ENCODE measurements around the gene RNF183.
"Not testable (repeated sequence)": the region's sequence is repeated elsewhere in the genome, so short reads cannot be mapped to it uniquely, and the experiment has no call there.

The RNF183 gene

DNA sequence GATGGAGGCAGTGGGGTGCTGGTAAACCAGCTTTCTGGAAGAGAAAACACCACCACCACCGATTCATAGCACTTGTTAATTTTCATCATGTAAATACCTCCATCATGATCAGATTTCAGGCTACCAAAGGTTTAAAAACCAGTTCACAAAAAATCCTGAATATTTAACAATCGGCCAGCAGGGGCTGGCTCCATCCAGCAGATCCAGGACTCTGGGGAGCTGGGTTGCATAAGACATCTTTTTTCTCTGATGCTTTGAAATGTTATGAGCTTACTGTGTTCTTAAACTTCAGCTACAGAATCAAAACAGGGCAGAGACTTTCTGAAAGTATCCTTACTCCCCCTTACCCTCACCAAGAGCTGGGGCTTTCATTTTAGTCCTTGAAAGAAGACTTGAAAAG is 14.6 kb upstream of the RNF183 start:
- DNase-seq: no peak

DNA sequence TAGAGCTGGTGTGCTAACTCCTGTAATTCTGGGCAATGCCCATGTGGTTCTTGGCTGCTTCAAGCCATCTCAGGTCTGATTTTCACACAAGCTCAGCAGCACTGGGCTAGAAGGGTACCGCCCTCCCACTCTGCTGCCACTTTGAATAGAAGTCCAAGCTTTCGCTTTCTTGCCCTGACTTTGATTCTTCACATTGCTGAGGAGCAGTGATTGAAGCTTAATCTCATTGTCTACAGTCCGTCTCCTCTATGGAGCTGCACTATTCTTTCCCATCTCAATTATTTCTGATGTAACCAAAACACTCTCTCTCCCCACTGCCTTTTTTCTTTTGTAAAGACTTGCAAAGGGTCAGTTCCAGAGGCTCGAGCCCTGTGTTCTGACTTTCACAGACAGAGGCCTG is 12.9 kb upstream of the RNF183 start:
- no peak for DNase-seq

DNA sequence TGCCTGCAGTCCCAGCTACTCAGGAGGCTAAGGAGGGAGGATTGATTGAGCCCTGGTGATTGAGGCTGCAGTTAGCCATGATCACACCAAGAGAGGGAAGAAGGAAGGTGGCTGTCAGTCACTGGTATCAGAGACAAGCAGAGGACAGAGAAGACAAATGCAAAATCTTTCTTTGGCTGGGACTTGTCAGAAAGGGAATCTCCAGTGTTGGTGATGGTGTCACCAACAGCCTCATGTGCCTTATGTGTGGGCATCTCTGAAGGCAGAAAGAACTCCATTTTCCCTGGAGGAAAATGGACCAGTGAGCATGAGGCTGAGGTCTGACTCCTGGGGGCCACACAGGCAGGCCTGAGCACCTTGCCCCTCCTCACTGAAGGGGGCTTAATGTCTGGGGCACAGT is 12.1 kb upstream of the RNF183 start:
- no peak for DNase-seq

DNA sequence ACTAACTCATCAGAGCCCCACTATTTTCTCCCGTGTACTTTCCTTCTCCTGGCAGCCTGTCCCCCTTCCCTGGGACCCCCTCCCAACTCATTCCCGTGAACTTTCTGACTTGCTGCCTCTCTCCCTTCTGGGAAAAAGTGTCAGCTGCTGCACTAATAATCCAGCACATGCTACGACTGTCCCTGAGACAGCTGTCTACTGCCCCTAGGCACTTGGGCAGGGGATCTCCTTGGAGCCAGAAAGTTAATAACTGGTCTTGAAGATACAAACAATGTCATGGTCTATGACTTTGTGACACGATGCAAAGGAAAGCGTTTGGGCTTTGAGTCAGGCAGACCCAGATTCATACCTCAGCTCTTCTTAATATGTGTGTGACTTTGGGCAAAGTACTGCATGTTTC is 10.1 kb upstream of the RNF183 start:
- no peak for DNase-seq

DNA sequence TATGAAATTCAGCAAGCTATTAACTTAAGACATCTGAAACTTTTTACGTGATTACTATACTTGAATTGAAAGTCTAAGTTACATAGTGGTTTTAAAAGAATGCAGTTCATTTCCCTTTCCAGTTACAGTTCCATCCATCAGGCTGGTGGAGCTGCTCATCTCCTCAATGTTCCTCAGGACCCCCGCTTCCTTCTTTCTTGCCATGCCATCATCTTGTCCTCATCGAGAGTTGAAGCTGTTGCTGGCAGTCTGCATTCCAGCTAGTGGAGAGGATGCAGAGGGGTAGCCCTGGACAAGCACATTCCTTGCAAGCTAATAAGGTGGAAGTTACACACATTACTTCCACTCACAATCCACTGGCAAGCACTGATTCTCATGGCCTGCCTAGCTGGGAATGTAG is 8.8 kb upstream of the RNF183 start:
- peak in 6 of 58 donors; percentile 0 to 40 (median 2) for DNase-seq

DNA sequence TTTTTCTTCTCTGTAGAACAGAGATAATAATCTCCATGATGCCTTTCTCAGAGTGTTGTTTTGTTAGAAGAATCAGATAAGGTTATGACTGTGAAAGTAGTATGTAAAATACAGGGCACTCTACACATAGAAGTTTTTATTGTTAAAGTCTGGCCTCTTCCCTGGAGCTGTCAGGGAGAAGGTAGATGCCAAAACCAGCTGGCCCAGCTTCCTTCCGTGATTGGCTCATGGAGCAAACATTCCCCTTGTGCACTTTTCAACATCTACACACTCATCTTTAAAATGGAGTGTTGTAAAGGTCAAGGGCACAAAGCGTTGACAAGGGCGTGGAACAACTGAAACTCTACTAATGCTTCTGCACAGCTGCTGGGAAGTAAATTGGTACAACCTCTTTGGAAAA is 7.4 kb upstream of the RNF183 start:
- DNase-seq: no peak

DNA sequence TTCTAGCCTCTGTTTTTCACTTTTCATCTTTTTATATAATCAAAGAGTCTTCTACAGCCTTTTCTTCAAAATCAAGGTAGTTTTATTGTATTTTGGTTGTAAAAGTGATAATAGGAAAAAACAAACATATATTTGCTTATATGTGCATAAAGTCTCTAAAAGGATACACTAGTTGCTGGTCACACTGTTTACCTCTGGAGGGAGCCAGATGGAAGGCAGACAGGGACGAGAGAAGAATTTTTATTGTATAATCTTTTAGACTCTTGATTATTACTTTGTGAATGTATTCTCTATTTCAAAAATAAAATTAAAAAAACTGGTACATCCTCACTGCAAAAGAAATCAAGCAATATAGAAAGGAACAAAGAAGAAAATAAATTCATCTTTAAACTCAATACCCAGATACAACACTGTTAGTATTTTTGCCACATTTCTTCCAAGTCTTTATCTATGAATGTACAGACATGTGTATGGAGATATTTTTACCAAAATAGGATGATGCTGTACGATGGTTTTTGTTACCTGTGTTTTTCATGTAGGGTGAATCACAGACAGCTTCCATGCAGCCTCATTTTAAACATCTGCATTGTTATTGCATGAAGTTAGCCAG is 6.1 kb upstream of the RNF183 start:
- DNase-seq: peak in 15 of 58 donors; percentile 0 to 29 (median 13)

DNA sequence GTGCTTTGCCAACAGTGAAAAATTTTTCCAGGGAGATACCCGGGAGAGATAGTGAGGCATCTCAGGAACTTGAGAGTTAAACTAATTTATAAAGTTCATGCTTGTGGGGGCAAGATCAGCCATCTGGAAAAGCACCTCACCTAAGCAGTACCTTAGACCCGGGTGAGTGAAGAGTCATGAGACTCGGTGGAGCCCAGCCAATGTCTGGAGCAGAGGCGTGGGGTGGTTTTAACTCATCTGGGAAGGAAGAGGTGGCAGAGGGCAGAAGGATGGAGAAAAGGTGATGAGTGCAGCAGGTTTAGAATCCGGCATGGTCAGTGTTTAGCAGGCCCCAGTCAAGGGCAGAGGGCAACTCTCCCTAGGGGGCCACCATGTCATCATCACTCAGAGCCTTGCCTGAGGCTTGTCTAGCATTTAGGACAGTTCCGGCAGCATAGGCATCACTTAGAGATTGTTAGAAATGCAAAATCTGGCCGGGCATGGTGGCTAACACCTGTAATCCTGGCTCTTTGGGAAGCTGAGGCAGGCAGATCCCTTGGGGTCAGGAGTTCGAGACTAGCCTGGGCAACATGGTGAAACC is 4.3 kb upstream of the RNF183 start:
- DNase-seq: no peak

DNA sequence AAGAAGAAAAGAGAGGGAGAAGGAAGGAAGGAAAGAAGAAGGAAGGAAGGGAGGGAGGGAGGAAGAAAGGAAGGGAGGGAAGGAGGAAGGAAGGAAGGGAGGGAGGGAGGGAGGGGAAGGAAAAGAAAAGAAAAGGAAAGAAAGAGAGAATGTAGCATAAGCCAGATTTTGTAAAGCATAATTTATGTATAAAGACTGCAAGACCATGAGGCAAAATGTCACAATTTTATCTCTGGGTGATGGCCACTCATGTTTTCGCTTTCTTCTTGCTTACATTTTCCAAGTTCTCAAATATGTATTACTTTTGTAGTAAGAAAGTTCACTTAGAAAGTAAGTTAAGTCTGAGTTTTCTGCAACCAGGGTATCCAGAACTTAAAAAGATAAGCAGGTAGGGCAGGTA is 3.4 kb upstream of the RNF183 start:
- DNase-seq: no peak

DNA sequence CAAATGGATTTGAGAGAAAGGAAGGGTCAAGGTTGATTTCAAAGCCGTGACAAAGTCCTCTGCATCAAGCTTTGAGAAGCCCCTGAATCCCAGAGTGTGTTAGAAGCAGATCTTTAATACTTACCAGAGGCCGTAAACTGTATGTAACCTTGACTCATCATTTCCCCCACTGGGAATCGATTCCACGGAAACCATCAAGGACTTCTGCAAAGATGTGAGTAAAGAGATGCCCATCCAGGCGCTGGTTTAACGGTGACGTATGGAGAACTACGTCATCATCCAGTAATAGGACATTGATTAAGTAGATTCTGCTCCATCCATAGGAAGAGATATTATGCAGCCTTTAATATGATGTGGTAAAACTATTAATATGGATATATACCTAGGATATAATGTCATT is 1.6 kb downstream of the RNF183 start:
- DNase-seq: no peak

DNA sequence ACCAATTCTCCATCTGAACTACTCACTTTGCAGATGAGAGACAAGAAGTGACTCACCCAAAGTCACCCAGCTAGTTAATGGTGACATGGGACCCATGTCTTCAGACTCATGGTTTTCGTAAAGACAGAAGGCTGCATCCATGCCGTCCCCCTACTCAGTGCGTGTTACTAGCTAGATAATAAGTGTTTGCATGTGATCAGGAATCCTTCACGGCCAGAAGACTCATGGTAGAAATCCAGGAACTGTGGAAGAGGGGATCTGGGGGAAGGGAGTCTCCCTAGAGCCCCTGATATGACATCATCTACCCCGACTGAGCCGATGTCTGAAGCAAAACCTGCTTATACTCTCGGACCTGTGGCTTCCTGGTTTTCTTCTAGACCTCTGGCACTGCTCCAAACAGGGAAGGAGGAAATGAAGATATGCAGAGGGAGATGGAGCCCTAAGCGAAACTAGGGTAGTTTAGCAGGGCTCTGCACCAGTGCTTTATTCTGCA is 3.3 kb downstream of the RNF183 start:
- DNase-seq: peak in 2 of 58 donors; percentile 1 to 2

DNA sequence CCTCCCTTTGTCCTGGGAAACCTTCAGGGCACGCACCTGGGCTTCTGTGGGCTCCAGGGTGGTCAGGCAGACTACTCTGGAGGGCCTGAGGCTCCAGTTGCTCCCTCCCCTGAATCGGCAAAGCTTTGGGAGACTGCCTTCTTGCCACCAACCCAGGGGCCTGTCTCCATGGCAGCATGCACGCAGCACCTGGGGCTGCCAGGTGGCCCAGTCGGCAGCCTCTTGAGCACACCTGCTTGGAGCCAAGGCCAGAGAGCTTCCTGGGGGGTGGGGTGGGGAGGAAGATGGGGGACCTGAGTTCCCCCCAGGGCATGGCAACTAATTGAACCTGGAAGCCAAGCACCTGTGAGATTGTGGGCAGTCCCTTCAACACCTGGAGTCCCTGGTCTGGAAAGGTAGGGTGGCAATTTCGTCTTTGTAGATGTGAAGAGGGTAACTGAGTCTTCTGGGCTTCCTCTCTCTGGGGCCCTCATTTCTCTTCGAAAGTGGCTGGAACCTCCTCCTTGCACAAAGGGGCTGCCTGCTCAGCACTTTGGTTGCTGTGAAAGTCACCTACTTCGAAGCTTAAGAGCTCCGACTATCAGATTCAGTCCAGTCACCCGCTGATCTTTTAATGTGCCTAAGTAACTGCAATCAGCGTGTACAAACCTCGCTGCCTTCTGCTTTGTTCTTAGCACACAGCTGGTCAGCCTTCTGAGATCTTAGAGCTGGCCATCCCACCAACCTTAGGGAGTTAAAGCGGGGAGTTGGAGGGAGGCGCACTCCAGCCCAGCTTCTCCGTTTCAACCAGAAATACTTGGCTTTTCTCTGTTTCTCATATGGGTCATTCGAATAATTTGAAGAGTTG is 4.0 kb downstream of the RNF183 start:
- no peak for DNase-seq

DNA sequence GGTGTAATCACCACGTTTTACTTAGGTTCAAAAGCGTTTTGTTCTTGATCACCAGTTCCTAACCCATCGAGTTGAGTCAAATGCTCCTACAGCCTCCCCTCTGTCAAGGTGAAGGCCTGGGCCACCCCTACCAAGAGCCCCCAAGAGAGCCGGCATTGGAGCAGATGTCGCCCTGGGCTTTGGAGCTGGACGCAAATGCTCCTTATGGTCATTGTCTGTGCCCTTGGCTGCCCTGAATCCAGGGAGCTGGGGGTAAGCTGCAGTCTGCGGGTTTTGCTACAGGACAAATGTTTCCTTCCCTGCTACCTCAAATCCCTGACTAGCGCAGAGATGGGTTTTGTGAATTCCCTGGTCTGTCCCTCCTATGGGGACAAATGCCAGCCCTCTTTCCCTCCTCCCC is 4.9 kb downstream of the RNF183 start:
- DNase-seq: no peak

DNA sequence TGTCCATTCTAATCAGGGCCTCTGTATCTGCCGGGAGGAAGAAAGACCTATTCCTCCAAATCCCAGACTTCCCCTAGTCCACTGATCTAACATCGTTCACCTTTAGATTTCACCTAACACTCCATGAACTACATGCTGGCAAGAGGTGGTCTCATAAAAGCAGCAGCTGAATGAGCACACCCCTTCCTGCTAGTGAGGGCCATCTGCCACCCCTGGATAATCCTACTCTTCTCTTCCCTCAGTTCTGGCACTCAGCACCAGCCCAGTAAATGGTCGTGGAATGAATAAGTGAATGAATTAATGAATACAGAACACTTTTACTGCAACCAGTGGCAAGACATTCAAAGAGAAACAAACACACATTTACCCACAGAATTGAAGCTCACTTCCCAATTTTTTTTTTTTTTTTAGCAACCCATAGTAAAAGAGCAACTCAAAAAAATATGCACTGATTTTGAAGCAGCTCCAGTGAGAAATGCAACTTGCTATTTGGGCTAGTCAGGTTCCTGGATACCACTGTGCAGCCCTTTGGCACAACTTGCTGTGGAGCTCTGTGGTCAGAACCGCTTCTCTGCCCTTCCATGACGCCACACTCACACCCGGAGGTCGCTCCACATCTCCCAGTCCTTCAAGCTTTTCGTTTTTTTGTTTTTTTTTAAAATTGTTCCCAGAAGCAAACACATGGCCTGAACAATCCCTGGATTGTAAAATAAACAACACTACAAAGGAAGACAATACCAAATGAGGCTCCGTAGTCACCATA is 6.2 kb downstream of the RNF183 start:
- no peak for DNase-seq

DNA sequence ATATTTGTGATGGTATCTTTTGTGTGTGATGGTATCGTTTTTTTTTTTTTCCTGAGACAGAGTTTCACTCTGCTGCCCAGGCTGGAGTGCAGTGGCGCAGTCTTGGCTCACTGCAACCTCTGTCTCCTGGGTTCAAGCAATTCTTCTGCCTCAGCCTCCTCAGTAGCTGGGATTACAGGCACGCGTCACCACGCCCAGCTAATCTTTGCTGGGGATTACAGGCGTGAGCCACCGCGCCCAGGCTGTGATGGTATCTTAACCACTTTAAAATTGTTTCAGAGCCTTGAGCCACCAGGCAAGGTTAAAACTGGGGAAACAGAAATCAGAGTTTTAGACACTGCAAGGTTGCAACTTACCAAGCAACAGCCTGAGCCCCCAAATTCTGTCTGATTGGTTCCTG is 6.9 kb downstream of the RNF183 start:
- DNase-seq: not testable (repeated sequence)

DNA sequence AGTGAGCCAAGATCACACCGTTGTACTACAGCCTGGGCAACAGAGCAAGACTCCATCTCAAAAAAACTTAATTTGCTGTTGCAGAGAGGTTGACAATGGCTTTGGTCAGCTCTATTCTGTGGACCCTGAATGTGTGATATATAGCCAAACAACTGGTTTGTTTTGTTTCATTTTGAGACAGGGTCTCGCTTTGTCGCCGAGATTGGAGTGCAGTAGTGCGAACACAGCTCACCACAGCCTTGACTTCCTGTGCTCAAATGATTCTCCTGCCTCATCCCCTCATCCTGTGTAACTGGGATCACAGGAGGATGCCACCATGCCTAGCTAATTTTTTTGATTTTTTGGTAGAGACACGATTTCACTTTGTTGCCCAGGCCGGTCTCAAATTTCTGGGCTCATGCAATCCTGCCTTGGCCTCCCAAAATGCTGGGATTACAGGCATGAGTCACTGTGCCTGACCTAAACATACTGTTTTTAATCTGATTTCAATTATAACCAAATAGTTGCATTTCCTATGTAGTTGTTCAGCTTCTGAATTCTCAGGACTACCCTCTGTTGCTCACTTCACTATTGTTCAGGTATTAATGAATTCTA is 9.8 kb downstream of the RNF183 start:
- DNase-seq: no peak

DNA sequence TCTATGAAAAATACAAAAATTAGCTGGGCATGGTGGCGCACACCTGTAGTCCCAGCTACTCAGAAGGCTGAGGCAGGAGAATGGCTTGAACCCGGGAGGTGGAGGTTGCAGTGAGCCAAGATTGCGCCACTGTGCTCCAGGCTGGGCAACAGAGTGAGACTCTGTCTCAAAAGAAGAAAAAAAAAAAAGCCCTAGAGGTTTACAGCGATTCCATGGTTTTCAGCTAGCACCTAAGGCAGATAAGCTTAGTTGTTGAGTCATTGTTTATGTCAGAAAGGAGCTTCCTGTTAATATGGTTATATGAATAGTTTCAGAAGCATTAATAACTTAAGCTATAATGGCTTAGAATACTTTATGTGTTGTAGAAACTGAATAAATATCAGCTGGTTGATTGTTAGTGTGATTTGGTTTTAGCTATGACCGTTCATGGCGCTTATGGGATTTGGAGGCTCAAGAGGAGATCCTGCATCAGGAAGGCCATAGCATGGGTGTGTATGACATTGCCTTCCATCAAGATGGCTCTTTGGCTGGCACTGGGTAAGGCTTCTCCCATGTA is 13.0 kb downstream of the RNF183 start:
- DNase-seq: no peak

DNA sequence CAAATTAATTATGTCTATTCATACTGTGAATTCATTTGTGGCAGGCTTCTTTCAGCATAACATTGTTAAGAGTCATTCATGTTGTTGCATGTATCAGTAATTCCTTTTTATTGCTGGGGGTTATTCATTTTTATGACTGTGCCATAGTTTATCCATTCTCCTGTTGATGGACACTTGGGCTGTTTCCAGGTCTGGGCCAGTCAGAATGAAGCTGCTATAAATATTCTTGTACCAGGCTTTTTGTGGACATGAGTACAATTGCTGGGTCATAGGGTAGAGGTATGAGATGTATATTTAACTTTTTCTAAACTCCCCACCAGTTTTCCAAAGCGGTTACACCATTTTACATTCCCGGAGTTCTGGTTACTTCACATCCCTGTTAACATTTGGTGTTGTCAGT is 14.1 kb downstream of the RNF183 start:
- no peak for DNase-seq

DNA sequence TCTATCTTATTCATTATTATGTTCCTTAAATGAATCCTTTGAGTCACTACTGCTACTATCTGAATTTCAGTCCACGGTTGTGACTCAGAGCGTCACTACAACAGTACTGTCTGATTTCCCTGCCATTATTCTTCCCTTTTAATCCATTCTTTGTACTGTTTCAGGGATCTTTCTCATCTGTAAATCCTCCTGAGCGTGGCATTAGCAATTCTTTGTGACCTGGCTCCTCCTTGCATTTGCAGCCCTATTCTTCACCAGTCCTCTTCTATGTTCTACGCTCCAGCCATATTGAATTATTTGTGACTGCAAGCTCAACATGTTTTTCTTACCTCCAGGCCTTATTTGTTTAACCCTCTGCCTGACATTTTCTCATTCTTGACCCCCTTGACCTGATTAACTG is 21.8 kb downstream of the RNF183 start:
- no peak for DNase-seq

DNA sequence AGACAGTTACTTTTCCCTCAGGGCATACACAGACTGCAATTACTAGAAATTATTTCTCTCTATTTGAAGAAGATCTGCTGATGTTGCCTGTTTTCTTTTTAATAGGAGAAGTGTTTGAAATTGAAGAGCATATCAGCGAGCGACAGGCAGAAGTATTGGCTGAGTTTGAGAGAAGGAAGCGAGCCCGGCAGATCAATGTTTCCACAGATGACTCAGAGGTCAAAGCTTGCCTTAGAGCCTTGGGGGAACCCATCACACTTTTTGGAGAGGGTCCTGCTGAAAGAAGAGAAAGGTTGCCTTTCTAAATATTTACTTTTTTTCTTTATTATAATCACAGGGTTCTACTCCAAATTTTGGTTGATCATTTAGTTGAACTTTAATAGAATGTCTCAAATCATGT is 24.3 kb downstream of the RNF183 start:
- no peak for DNase-seq

Data from anterior cingulate cortex (tissue), 58 donors.